ENCODE results near the gene TRIP11.

DNA sequence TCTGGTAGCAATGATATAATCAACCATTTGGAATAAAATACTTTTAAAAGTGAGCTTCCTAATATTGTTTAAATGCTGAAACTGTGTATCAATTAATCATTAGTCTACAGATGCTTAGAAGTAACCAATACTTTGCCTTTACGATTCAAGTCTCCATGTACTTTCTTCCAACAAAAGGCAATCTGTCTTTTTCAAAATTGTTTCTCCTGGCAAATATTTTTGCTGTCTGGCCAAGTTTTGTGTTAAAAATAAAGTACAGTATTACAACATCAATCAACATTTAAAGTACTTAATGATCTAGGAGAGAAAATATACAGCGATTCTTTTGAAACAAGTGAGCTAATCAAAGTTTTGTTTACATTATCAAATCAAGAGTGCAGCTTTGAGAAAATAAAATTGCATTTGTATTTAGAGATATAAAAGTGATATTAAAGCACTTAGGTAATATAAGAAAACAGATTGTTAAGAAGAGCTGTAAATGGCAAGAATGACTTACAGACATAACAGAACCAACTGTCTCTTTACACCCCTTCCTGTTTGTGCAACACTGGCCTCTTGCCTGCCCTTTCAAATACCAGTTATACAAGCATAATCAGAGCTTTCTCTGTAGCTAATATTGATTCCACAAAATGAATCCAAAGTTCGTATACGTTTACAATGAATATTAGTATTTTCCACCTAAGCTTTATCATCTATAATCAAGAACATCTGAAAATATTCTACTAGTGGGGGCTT is 54.2 kb downstream of the TRIP11 start:
- TF ChIP-seq, protein P1, sequence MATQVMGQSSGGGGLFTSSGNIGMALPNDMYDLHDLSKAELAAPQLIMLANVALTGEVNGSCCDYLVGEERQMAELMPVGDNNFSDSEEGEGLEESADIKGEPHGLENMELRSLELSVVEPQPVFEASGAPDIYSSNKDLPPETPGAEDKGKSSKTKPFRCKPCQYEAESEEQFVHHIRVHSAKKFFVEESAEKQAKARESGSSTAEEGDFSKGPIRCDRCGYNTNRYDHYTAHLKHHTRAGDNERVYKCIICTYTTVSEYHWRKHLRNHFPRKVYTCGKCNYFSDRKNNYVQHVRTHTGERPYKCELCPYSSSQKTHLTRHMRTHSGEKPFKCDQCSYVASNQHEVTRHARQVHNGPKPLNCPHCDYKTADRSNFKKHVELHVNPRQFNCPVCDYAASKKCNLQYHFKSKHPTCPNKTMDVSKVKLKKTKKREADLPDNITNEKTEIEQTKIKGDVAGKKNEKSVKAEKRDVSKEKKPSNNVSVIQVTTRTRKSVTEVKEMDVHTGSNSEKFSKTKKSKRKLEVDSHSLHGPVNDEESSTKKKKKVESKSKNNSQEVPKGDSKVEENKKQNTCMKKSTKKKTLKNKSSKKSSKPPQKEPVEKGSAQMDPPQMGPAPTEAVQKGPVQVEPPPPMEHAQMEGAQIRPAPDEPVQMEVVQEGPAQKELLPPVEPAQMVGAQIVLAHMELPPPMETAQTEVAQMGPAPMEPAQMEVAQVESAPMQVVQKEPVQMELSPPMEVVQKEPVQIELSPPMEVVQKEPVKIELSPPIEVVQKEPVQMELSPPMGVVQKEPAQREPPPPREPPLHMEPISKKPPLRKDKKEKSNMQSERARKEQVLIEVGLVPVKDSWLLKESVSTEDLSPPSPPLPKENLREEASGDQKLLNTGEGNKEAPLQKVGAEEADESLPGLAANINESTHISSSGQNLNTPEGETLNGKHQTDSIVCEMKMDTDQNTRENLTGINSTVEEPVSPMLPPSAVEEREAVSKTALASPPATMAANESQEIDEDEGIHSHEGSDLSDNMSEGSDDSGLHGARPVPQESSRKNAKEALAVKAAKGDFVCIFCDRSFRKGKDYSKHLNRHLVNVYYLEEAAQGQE (IDR thresholded peaks at IDR 0.05; ENCODE audit: low read depth): no peak
- TF ChIP-seq CEBPB (IDR thresholded peaks at IDR 0.05; ENCODE audit: low read depth) (no peak), ZNF274 (IDR thresholded peaks at IDR 0.05; ENCODE audit: low read depth, low read length) (no peak), EGR1 (IDR thresholded peaks at IDR 0.05; ENCODE audit: low read depth) (no peak), SRF (IDR thresholded peaks at IDR 0.05; ENCODE audit: low read depth) (no peak), POLR2AphosphoS5 (IDR thresholded peaks at IDR 0.05; ENCODE audit: low read depth, low read length) (no peak), RAD21 (IDR thresholded peaks at IDR 0.05; ENCODE audit: low read depth) (no peak), ZFX (IDR thresholded peaks at IDR 0.05) (no peak)
- TF ChIP-seq, protein P2, sequence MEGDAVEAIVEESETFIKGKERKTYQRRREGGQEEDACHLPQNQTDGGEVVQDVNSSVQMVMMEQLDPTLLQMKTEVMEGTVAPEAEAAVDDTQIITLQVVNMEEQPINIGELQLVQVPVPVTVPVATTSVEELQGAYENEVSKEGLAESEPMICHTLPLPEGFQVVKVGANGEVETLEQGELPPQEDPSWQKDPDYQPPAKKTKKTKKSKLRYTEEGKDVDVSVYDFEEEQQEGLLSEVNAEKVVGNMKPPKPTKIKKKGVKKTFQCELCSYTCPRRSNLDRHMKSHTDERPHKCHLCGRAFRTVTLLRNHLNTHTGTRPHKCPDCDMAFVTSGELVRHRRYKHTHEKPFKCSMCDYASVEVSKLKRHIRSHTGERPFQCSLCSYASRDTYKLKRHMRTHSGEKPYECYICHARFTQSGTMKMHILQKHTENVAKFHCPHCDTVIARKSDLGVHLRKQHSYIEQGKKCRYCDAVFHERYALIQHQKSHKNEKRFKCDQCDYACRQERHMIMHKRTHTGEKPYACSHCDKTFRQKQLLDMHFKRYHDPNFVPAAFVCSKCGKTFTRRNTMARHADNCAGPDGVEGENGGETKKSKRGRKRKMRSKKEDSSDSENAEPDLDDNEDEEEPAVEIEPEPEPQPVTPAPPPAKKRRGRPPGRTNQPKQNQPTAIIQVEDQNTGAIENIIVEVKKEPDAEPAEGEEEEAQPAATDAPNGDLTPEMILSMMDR (IDR thresholded peaks at IDR 0.05 in 2 of 3, conservative IDR thresholded peaks at IDR 0.05 in 1 of 3; ENCODE audit: borderline replicate concordance in 1 of 3, insufficient read depth in 1 of 3, low read depth in 2 of 3, low read length in 2 of 3): no peak

All from HCT116 (cell line).